PC-9 (cell line): ENCODE results near the gene CCNB1. TPM values are rescaled to one million over a fixed set of nuclear protein-coding genes. Genes with fewer than 3 reads are reported as not detected.
A peak's percentile ranks its signal among the peaks of the same experiment; 100 is the strongest.

Experiments
- BruUV-seq: library from RNA; stranded (reverse); fragments of 400-500 nt; replicated peaks from 2 replicates; lab custom pipeline; 2021; lab: Mats Ljungman, UMichigan
- CTCF ChIA-PET: fragments of 300-600 bp; sonication (Branson Sonifier 250); formaldehyde crosslinking; loops from one replicate; lab custom pipeline; 2022; ENCODE audit warnings: antibody characterized with exemption; lab: Charles Lee
- POLR2A ChIA-PET: fragments of 300-600 bp; sonication (Branson Sonifier 250); formaldehyde crosslinking; loops from one replicate; lab custom pipeline; 2022; ENCODE audit warnings: antibody characterized with exemption; ENCODE audit not compliant: unreplicated experiment; lab: Charles Lee
- DNase-seq, 2 experiments: peaks; one replicate each; pipeline versions ENCODE4 v3.0.0 to v3.0.0-alpha.2; 2015 to 2022; ENCODE audit warnings: mixed read lengths in 1 of 2
- H2AFZ ChIP-seq: fragments of 200-600 bp; sonication (generic); 2 replicates; pipeline ENCODE4 v1.8.1; 2017; ENCODE audit warnings: antibody characterized with exemption
- H3F3A ChIP-seq: fragments of 200-600 bp; sonication (generic); 2 replicates; pipeline ENCODE4 v1.8.1; 2017; ENCODE audit warnings: antibody characterized with exemption, mild to moderate bottlenecking, low read depth; ENCODE audit not compliant: insufficient read depth
- H3K27ac ChIP-seq: fragments of 200-600 bp; sonication (generic); 2 replicates; pipeline ENCODE4 v1.6.1; 2016; ENCODE audit warnings: mixed run types
- H3K27me3 ChIP-seq: fragments of 200-600 bp; sonication (generic); 2 replicates; pipeline ENCODE4 v1.6.1; 2016; ENCODE audit warnings: low read depth, mixed run types; ENCODE audit not compliant: insufficient read depth
- H3K36me3 ChIP-seq: fragments of 200-600 bp; sonication (generic); 2 replicates; pipeline ENCODE4 v1.6.1; 2016; ENCODE audit warnings: low read depth, mixed run types
- H3K4me1 ChIP-seq: fragments of 200-600 bp; sonication (generic); replicated peaks from 2 replicates; pipeline ENCODE4 v1.6.1; 2016; ENCODE audit warnings: mixed run types; ENCODE audit not compliant: insufficient read depth
- H3K4me2 ChIP-seq: fragments of 200-600 bp; sonication (generic); 2 replicates; pipeline ENCODE4 v1.6.1; 2017; ENCODE audit warnings: mixed run types
- H3K4me3 ChIP-seq: fragments of 200-600 bp; sonication (generic); 2 replicates; pipeline ENCODE4 v1.6.1; 2016; ENCODE audit warnings: mixed run types
- H3K79me2 ChIP-seq: fragments of 200-600 bp; sonication (generic); 2 replicates; pipeline ENCODE4 v1.6.1; 2017; ENCODE audit warnings: low read depth, mixed run types
- H3K9me2 ChIP-seq: fragments of 200-600 bp; sonication (generic); 2 replicates; pipeline ENCODE4 v1.8.1; 2017; ENCODE audit warnings: mild to moderate bottlenecking; ENCODE audit not compliant: insufficient read depth
- H3K9me3 ChIP-seq: fragments of 200-600 bp; sonication (generic); 2 replicates; pipeline ENCODE4 v1.8.1; 2016; ENCODE audit warnings: low read depth; ENCODE audit not compliant: insufficient read depth
- H4K20me1 ChIP-seq: fragments of 200-600 bp; sonication (generic); 2 replicates; pipeline ENCODE4 v1.8.1; 2017; ENCODE audit not compliant: insufficient read depth
- CTCF ChIP-seq: fragments of 200-600 bp; sonication (generic); conservative IDR thresholded peaks from 2 replicates; pipeline ENCODE4 v1.6.1; 2017; ENCODE audit warnings: mixed run types, antibody characterized with exemption, mild to moderate bottlenecking, moderate library complexity
- EZH2 ChIP-seq: fragments of 200-600 bp; sonication (generic); IDR thresholded peaks from 2 replicates; pipeline ENCODE4 v1.8.0; 2017; ENCODE audit warnings: antibody characterized with exemption, low read depth
- intact Hi-C: fragments of 100-400 bp; cut with micrococcal nuclease; formaldehyde crosslinking; loops from one replicate; pipeline ENCODE4 v1.10.0; 2022; ENCODE audit not compliant: unreplicated experiment
- total RNA-seq: library from RNA; stranded (reverse); gene quantifications from 2 replicates; pipeline ENCODE4 v1.2.3, GENCODE V29; 2021

CCNB1 gene
- total RNA-seq, 1 experiment from 2014 or later, result 248 TPM

- no peaks in the 10 kb centered on the region for H3K79me2 ChIP-seq
- H3K27ac ChIP-seq, result no peak overlapping the region
- no peaks in the 10 kb centered on the region for H3K36me3 ChIP-seq
- intact Hi-C loops, result no loop called here
- BruUV-seq, result no TSS peak
- no peak overlapping the region for H3K4me3 ChIP-seq
- H4K20me1 ChIP-seq, result no peaks in the 10 kb centered on the region
- peaks cover 10% of the 10 kb centered on the region for H3K4me1 ChIP-seq
- ChIA-PET CTCF (no interaction called here), POLR2A (no interaction called here)
- H3F3A ChIP-seq, result peaks cover 11% of the 10 kb centered on the region
- H3K9me2 ChIP-seq, result no peaks in the 10 kb centered on the region
- H3K4me2 ChIP-seq, result no peak overlapping the region
- no peaks in the 10 kb centered on the region; the same call in 1 of the 2 replicates for H3K9me3 ChIP-seq
- TF ChIP-seq EZH2 (no peak), CTCF (no peak)
- DNase-seq, result no peak
- no peaks in the 10 kb centered on the region for H3K27me3 ChIP-seq
- H2AFZ ChIP-seq, result no peak overlapping the region
Observed at GRCh38 chr5:69211200-69211599, 44.2 kb downstream of the CCNB1 start.

GRCh38 chr5:69212022-69212421, 45.1 kb downstream of the CCNB1 start:
- no TSS peak for BruUV-seq
- CTCF ChIA-PET, result no interaction called here
- intact Hi-C loops, result no loop called here

GRCh38 chr5:69213513-69214215, 46.7 kb downstream of the CCNB1 start:
- Histone ChIP-seq H3K36me3 (no peaks in the 10 kb centered on the region), H3K4me3 (no peak overlapping the region), H4K20me1 (no peaks in the 10 kb centered on the region), H2AFZ (no peak overlapping the region), H3K27ac (no peak overlapping the region), H3K9me3 (no peaks in the 10 kb centered on the region; the same call in 1 of the 2 replicates), H3K4me1 (peaks cover 10% of the 10 kb centered on the region), H3K79me2 (peaks cover 6% of the 10 kb centered on the region), H3F3A (no peaks in the 10 kb centered on the region), H3K27me3 (no peaks in the 10 kb centered on the region), H3K9me2 (no peaks in the 10 kb centered on the region), H3K4me2 (no peak overlapping the region)
- TF ChIP-seq CTCF (no peak), EZH2 (no peak)
- intact Hi-C loops, result no loop called here
- no TSS peak for BruUV-seq
- POLR2A ChIA-PET, result no interaction called here
- CTCF ChIA-PET, result no interaction called here
- DNase-seq, result peak in 1 of 2 experiments; percentile 42

More at GRCh38 chr5:69212022-69212421, 45.1 kb downstream of the CCNB1 start:
- no peak for TF ChIP-seq EZH2
- TF ChIP-seq CTCF, result no peak
- peaks cover 2% of the 10 kb centered on the region for H3F3A ChIP-seq
- H3K36me3 ChIP-seq, result no peaks in the 10 kb centered on the region
- no peak overlapping the region for H2AFZ ChIP-seq
- no peak overlapping the region for H3K27ac ChIP-seq
- H3K4me1 ChIP-seq, result peaks cover 6% of the 10 kb centered on the region
- H3K4me2 ChIP-seq, result no peak overlapping the region
- no peak overlapping the region for H3K4me3 ChIP-seq
- H3K9me2 ChIP-seq, result no peaks in the 10 kb centered on the region
- no peak for DNase-seq
- H3K9me3 ChIP-seq, result no peaks in the 10 kb centered on the region; the same call in 1 of the 2 replicates
- H4K20me1 ChIP-seq, result no peaks in the 10 kb centered on the region
- POLR2A ChIA-PET, result no interaction called here
- no peaks in the 10 kb centered on the region for H3K27me3 ChIP-seq
- H3K79me2 ChIP-seq, result no peaks in the 10 kb centered on the region
